Measurements from ENCODE around the gene SHCBP1L.

The SHCBP1L gene

GRCh38 chr1:182995894-182996293, 42.9 kb upstream of the SHCBP1L start:
- TF ChIP-seq MYC (IDR thresholded peaks at IDR 0.05; ENCODE audit: low read depth, low read length), result no peak
- TF ChIP-seq MAX (IDR thresholded peaks at IDR 0.05; ENCODE audit: low read depth, low read length), result no peak
- TF ChIP-seq CTCF (IDR thresholded peaks at IDR 0.05; ENCODE audit: low read depth, low read length), result no peak
- TF ChIP-seq POLR2A (IDR thresholded peaks at IDR 0.05; ENCODE audit: extremely low read depth, insufficient read length), result no peak
- H3K4me3 ChIP-seq (ENCODE audit: low read depth, low read length), result peak overlapping the region; percentile 19
- DNase-seq (ENCODE audit: low read depth), result peak; percentile 78

- no peak overlapping the region for H3K4me3 ChIP-seq (ENCODE audit: low read depth, low read length)
- TF ChIP-seq MAX (IDR thresholded peaks at IDR 0.05; ENCODE audit: low read depth, low read length) (no peak), POLR2A (IDR thresholded peaks at IDR 0.05; ENCODE audit: extremely low read depth, insufficient read length) (no peak), MYC (IDR thresholded peaks at IDR 0.05; ENCODE audit: low read depth, low read length) (no peak), CTCF (IDR thresholded peaks at IDR 0.05; ENCODE audit: low read depth, low read length) (no peak)
- DNase-seq (ENCODE audit: low read depth), result no peak
Measured at GRCh38 chr1:182993746-182994145, 40.8 kb upstream of the SHCBP1L start.

GRCh38 chr1:182990413-182991144, 37.6 kb upstream of the SHCBP1L start:
- DNase-seq (ENCODE audit: low read depth), result no peak
- no peak for TF ChIP-seq POLR2A (IDR thresholded peaks at IDR 0.05; ENCODE audit: extremely low read depth, insufficient read length)
- TF ChIP-seq MAX (IDR thresholded peaks at IDR 0.05; ENCODE audit: low read depth, low read length), result no peak
- TF ChIP-seq MYC (IDR thresholded peaks at IDR 0.05; ENCODE audit: low read depth, low read length), result no peak
- no peak for TF ChIP-seq CTCF (IDR thresholded peaks at IDR 0.05; ENCODE audit: low read depth, low read length)
- H3K4me3 ChIP-seq (ENCODE audit: low read depth, low read length), result no peak overlapping the region

GRCh38 chr1:182985876-182986275, 32.9 kb upstream of the SHCBP1L start:
- H3K4me3 ChIP-seq (ENCODE audit: low read depth, low read length), result no peak overlapping the region
- DNase-seq (ENCODE audit: low read depth), result no peak
- no peak for TF ChIP-seq MAX (IDR thresholded peaks at IDR 0.05; ENCODE audit: low read depth, low read length)
- no peak for TF ChIP-seq MYC (IDR thresholded peaks at IDR 0.05; ENCODE audit: low read depth, low read length)
- no peak for TF ChIP-seq POLR2A (IDR thresholded peaks at IDR 0.05; ENCODE audit: extremely low read depth, insufficient read length)
- TF ChIP-seq CTCF (IDR thresholded peaks at IDR 0.05; ENCODE audit: low read depth, low read length), result no peak

GRCh38 chr1:182984621-182985020, 31.7 kb upstream of the SHCBP1L start:
- no peak overlapping the region for H3K4me3 ChIP-seq (ENCODE audit: low read depth, low read length)
- TF ChIP-seq POLR2A (IDR thresholded peaks at IDR 0.05; ENCODE audit: extremely low read depth, insufficient read length), result no peak
- TF ChIP-seq CTCF (IDR thresholded peaks at IDR 0.05; ENCODE audit: low read depth, low read length), result no peak
- no peak for TF ChIP-seq MAX (IDR thresholded peaks at IDR 0.05; ENCODE audit: low read depth, low read length)
- TF ChIP-seq MYC (IDR thresholded peaks at IDR 0.05; ENCODE audit: low read depth, low read length), result no peak
- no peak for DNase-seq (ENCODE audit: low read depth)

All from NB4 (cell line).